Thyroid gland (tissue), 4 donors: ENCODE measurements around the gene SMIM35. TPM values are rescaled to one million over a fixed set of nuclear protein-coding genes. Genes with fewer than 3 reads are reported as not detected.

Experiments
- DNase-seq, 2 donors: peaks; one replicate each; pipeline ENCODE4 v3.0.0-alpha.2; 2019
- H3K27ac ChIP-seq, 3 donors: fragments of 200-600 bp; sonication (generic); 1 replicate in 2 of 3; 2 replicates in 1 of 3; pipeline ENCODE4 v1.5.1; 2016 to 2019; ENCODE audit warnings: mild to moderate bottlenecking in 1 of 3, moderate library complexity in 1 of 3
- H3K27me3 ChIP-seq: fragments of 200-600 bp; sonication (generic); one replicate; pipeline ENCODE4 v1.5.1; 2019
- H3K36me3 ChIP-seq, 2 donors: fragments of 200-600 bp; sonication (generic); one replicate each; pipeline ENCODE4 v1.5.1; 2016 to 2019
- H3K4me1 ChIP-seq, 2 donors: fragments of 200-600 bp; sonication (generic); one replicate each; pipeline ENCODE4 v1.5.1; 2017 to 2019
- H3K4me3 ChIP-seq, 3 donors: fragments of 200-600 bp; sonication (generic); replicated peaks in 1 of 3; 1 replicate in 2 of 3; 2 replicates in 1 of 3; pipeline ENCODE4 v1.5.1; 2016; ENCODE audit warnings: mild to moderate bottlenecking in 1 of 3
- H3K9me3 ChIP-seq: fragments of 200-600 bp; sonication (generic); one replicate; pipeline ENCODE4 v1.5.1; 2017
- CTCF ChIP-seq, 6 experiments: fragments of 200-600 bp in 3 of 6; fragments of 450-650 bp in 3 of 6; sonication (generic) in 3 of 6; IDR thresholded peaks; one replicate each; pipeline ENCODE4 v1.5.1; 2016 to 2019; ENCODE audit warnings: antibody characterized with exemption in 6 of 6, mild to moderate bottlenecking in 2 of 6, inconsistent platforms in 1 of 6, moderate library complexity in 1 of 6
- POLR2A ChIP-seq, 2 donors: fragments of 450-650 bp; IDR thresholded peaks; one replicate each; pipeline ENCODE4 v1.6.1; 2017; ENCODE audit warnings: antibody characterized with exemption in 2 of 2, mild to moderate bottlenecking in 2 of 2, moderate library complexity in 1 of 2
- WGBS, 2 donors: methylation state at CpG; one replicate each; pipeline ENCODE4 v1.1.5; 2017; 5-methylcytosine and 5-hydroxymethylcytosine counted together
- intact Hi-C: fragments of 100-400 bp; cut with DNase I; formaldehyde crosslinking; loops from one replicate; pipeline ENCODE4 v1.15.1; 2023
- total RNA-seq, 4 donors: library from RNA; depleted of rRNA; stranded (reverse); fragments of >200 nt; gene quantifications; one replicate each; pipeline ENCODE4 v1.2.3, GENCODE V29; 2016

Gene SMIM35
- total RNA-seq, 4 donors from 2014 or later: not detected

- Histone ChIP-seq H3K27ac (no peak overlapping the region), H3K4me1 (no peaks in the 10 kb centered on the region), H3K36me3 (no peaks in the 10 kb centered on the region), H3K27me3 (no peaks in the 10 kb centered on the region), H3K4me3 (no peak overlapping the region), H3K9me3 (no peaks in the 10 kb centered on the region)
- intact Hi-C loops: no loop called here
- TF ChIP-seq POLR2A (IDR thresholded peaks at IDR 0.05): no peak
- DNase-seq: no peak
- 98% methylated on average over 3 to 4 of the region's 4 CpGs for WGBS, 2 donors
Measured at GRCh38 chr11:118000067-118000849, 86.5 kb downstream of the SMIM35 start.

- TF ChIP-seq POLR2A (IDR thresholded peaks at IDR 0.05) (no peak), CTCF (IDR thresholded peaks at IDR 0.05) (no peak)
- Histone ChIP-seq H3K4me3 (no peak overlapping the region), H3K36me3 (no peaks in the 10 kb centered on the region), H3K27me3 (no peaks in the 10 kb centered on the region), H3K4me1 (no peaks in the 10 kb centered on the region), H3K27ac (no peak overlapping the region), H3K9me3 (no peaks in the 10 kb centered on the region)
- intact Hi-C loops: no loop called here
- no peak for DNase-seq
- WGBS, 2 donors: 67 to 82% methylated on average over 2 to 3 of the region's 3 CpGs
Measured at GRCh38 chr11:117999354-117999993, 87.3 kb downstream of the SMIM35 start.

- H3K27me3 ChIP-seq: no peaks in the 10 kb centered on the region
- DNase-seq: no peak
Measured at GRCh38 chr11:117998664-117999353, 88.0 kb downstream of the SMIM35 start.

GRCh38 chr11:117997823-117998579 is 88.8 kb downstream of the SMIM35 start:
- Histone ChIP-seq H3K36me3 (no peaks in the 10 kb centered on the region), H3K27ac (no peak overlapping the region), H3K4me3 (no peak overlapping the region), H3K9me3 (no peaks in the 10 kb centered on the region), H3K4me1 (no peaks in the 10 kb centered on the region), H3K27me3 (no peaks in the 10 kb centered on the region)
- intact Hi-C loops: no loop called here
- TF ChIP-seq CTCF (IDR thresholded peaks at IDR 0.05): no peak
- TF ChIP-seq POLR2A (IDR thresholded peaks at IDR 0.05): no peak
- no peak for DNase-seq
- 90 to 95% methylated on average over 9 of the region's 9 CpGs for WGBS, 2 donors

More at GRCh38 chr11:117998664-117999353, 88.0 kb downstream of the SMIM35 start:
- Histone ChIP-seq H3K36me3 (no peaks in the 10 kb centered on the region), H3K4me1 (no peaks in the 10 kb centered on the region), H3K4me3 (no peak overlapping the region), H3K9me3 (no peaks in the 10 kb centered on the region), H3K27ac (no peak overlapping the region)
- intact Hi-C loops: no loop called here
- 90% methylated on average over 6 to 10 of the region's 10 CpGs for WGBS, 2 donors
- TF ChIP-seq POLR2A (IDR thresholded peaks at IDR 0.05) (no peak), CTCF (IDR thresholded peaks at IDR 0.05) (no peak)

GRCh38 chr11:117997406-117997805 is 89.4 kb downstream of the SMIM35 start:
- Histone ChIP-seq H3K4me1 (no peaks in the 10 kb centered on the region), H3K36me3 (no peaks in the 10 kb centered on the region), H3K27me3 (no peaks in the 10 kb centered on the region), H3K9me3 (no peaks in the 10 kb centered on the region), H3K27ac (no peak overlapping the region), H3K4me3 (no peak overlapping the region)
- intact Hi-C loops: no loop called here
- no peak for DNase-seq
- TF ChIP-seq CTCF (IDR thresholded peaks at IDR 0.05) (no peak), POLR2A (IDR thresholded peaks at IDR 0.05) (no peak)
- 96 to 97% methylated on average over 2 of the region's 2 CpGs for WGBS, 2 donors
